A673 (cell line): ENCODE results near the gene TMEM266.
"Not testable (repeated sequence)": the region's sequence is repeated elsewhere in the genome, so short reads cannot be mapped to it uniquely, and the experiment has no call there.

Source experiments
- EZH2 ChIP-seq: fragments of 200-600 bp; sonication (generic); IDR thresholded peaks from 2 replicates; pipeline ENCODE4 v1.6.1; 2017; ENCODE audit warnings: borderline replicate concordance, low read depth, mild to moderate bottlenecking, mixed read lengths, antibody characterized with exemption, low read length; ENCODE audit not compliant: poor library complexity, severe bottlenecking
- TF ChIP-seq, protein P1 (sequence below): fragments of 300-800, 200-600 bp; sonication (generic); conservative IDR thresholded peaks from 2 replicates; pipeline ENCODE4 v1.5.1; 2017; ENCODE audit warnings: low read depth, mild to moderate bottlenecking, antibody characterized with exemption, low read length, moderate library complexity, mixed read lengths

DNA sequence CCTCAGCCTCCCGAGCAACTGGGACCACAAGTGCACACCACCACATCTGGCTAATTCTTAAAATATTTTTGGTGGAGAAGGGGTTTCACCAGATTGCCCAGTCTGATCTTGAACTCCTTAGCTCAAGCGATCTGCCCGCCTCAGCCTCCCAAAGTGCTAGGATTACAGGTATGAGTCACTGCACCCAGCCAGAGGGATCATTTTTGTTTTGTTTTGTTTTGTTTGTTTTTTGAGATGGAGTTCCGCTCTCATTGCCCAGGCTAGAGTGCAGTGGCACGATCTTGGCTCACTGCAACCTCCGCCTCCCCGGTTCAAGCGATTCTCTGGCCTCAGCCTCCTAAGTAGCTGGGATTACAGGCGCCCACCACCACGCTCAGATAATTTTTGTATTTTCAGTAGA lies 5.6 kb upstream of the TMEM266 start:
- TF ChIP-seq, protein P1, sequence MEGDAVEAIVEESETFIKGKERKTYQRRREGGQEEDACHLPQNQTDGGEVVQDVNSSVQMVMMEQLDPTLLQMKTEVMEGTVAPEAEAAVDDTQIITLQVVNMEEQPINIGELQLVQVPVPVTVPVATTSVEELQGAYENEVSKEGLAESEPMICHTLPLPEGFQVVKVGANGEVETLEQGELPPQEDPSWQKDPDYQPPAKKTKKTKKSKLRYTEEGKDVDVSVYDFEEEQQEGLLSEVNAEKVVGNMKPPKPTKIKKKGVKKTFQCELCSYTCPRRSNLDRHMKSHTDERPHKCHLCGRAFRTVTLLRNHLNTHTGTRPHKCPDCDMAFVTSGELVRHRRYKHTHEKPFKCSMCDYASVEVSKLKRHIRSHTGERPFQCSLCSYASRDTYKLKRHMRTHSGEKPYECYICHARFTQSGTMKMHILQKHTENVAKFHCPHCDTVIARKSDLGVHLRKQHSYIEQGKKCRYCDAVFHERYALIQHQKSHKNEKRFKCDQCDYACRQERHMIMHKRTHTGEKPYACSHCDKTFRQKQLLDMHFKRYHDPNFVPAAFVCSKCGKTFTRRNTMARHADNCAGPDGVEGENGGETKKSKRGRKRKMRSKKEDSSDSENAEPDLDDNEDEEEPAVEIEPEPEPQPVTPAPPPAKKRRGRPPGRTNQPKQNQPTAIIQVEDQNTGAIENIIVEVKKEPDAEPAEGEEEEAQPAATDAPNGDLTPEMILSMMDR = not testable (repeated sequence)
- not testable (repeated sequence) for TF ChIP-seq EZH2
